GM19099 (cell line): ENCODE measurements around the gene MRNIP.

Source experiments
- POLR2A ChIP-seq: IDR thresholded peaks from 3 replicates; pipeline ENCODE4 v1.6.1; 2011; ENCODE audit warnings: low read depth; ENCODE audit not compliant: insufficient read length; ENCODE audit errors: extremely low read depth

Gene MRNIP

GRCh38 chr5:179879690-179880010 is 21.0 kb upstream of the MRNIP start:
- no peak for TF ChIP-seq POLR2A

- TF ChIP-seq POLR2A, result no peak
Measured at GRCh38 chr5:179879003-179879689, 20.5 kb upstream of the MRNIP start.

- TF ChIP-seq POLR2A, result no peak
Measured at GRCh38 chr5:179878222-179879002, 19.8 kb upstream of the MRNIP start.

GRCh38 chr5:179876610-179876952 is 18.0 kb upstream of the MRNIP start:
- TF ChIP-seq POLR2A, result no peak

GRCh38 chr5:179875741-179876609 is 17.4 kb upstream of the MRNIP start:
- no peak for TF ChIP-seq POLR2A

- TF ChIP-seq POLR2A, result no peak
Measured at GRCh38 chr5:179874536-179875292, 16.1 kb upstream of the MRNIP start.

- TF ChIP-seq POLR2A, result no peak
Measured at GRCh38 chr5:179874136-179874535, 15.5 kb upstream of the MRNIP start.

- no peak for TF ChIP-seq POLR2A
Measured at GRCh38 chr5:179873588-179874110, 15.0 kb upstream of the MRNIP start.

- no peak for TF ChIP-seq POLR2A
Measured at GRCh38 chr5:179872828-179873575, 14.4 kb upstream of the MRNIP start.

GRCh38 chr5:179872055-179872827 is 13.6 kb upstream of the MRNIP start:
- no peak for TF ChIP-seq POLR2A

GRCh38 chr5:179870952-179871351 is 12.3 kb upstream of the MRNIP start:
- no peak for TF ChIP-seq POLR2A

GRCh38 chr5:179870403-179870903 is 11.8 kb upstream of the MRNIP start:
- TF ChIP-seq POLR2A, result no peak

- no peak for TF ChIP-seq POLR2A
Measured at GRCh38 chr5:179869641-179870402, 11.2 kb upstream of the MRNIP start.

GRCh38 chr5:179869101-179869500 is 10.5 kb upstream of the MRNIP start:
- TF ChIP-seq POLR2A, result no peak
